Gastrocnemius medialis (tissue), 4 donors: ENCODE results near the gene APLN. TPM values are rescaled to one million over a fixed set of nuclear protein-coding genes. Genes with fewer than 3 reads are reported as not detected.

Experiments
- ATAC-seq, 2 donors: fragments of 150-250 bp; one replicate each; pipeline ENCODE4 v1.9.1; 2016
- DNase-seq, 2 donors: peaks; one replicate each; pipeline ENCODE4 v3.0.0-alpha.2; 2019
- H3K27ac ChIP-seq, 4 donors: fragments of 200-600 bp; sonication (generic); 1 replicate in 1 of 4; 2 replicates in 3 of 4; pipeline ENCODE4 v1.5.1; 2016 to 2018; ENCODE audit warnings: mild to moderate bottlenecking in 2 of 4, moderate library complexity in 1 of 4
- H3K27me3 ChIP-seq, 3 donors: fragments of 200-600 bp; sonication (generic) in 2 of 3; 1 replicate in 1 of 3; 2 replicates in 2 of 3; pipeline versions ENCODE4 v1.5.1 to v1.6.0; 2016 to 2019; ENCODE audit warnings: mild to moderate bottlenecking in 1 of 3, moderate library complexity in 1 of 3
- H3K36me3 ChIP-seq, 2 donors: fragments of 200-600 bp; sonication (generic) in 1 of 2; one replicate each; pipeline ENCODE4 v1.5.1; 2017 to 2018
- H3K4me1 ChIP-seq, 2 donors: fragments of 200-600 bp; sonication (generic) in 1 of 2; one replicate each; pipeline ENCODE4 v1.5.1; 2016 to 2017; ENCODE audit warnings: mild to moderate bottlenecking in 2 of 2
- H3K4me3 ChIP-seq, 4 donors: fragments of 200-600 bp; sonication (generic) in 3 of 4; 1 replicate in 1 of 4; 2 replicates in 3 of 4; pipeline ENCODE4 v1.5.1; 2016 to 2019; ENCODE audit warnings: mild to moderate bottlenecking in 2 of 4
- H3K9me3 ChIP-seq, 3 donors: fragments of 200-600 bp; sonication (generic) in 2 of 3; 1 replicate in 1 of 3; 2 replicates in 2 of 3; pipeline ENCODE4 v1.5.1; 2016 to 2019
- CTCF ChIP-seq, 5 experiments: fragments of 450-650 bp in 3 of 5; fragments of 200-600 bp in 2 of 5; sonication (generic) in 2 of 5; IDR thresholded peaks in 4 of 5; conservative IDR thresholded peaks in 1 of 5; 1 replicate in 4 of 5; 2 replicates in 1 of 5; pipeline ENCODE4 v1.5.1; 2016 to 2019; ENCODE audit warnings: antibody characterized with exemption in 5 of 5, mild to moderate bottlenecking in 3 of 5, moderate library complexity in 3 of 5
- POLR2A ChIP-seq, 2 donors: fragments of 450-650 bp; IDR thresholded peaks; one replicate each; pipeline ENCODE4 v1.6.1; 2017; ENCODE audit warnings: antibody characterized with exemption in 2 of 2, mild to moderate bottlenecking in 2 of 2, moderate library complexity in 2 of 2
- in situ Hi-C, 4 donors: fragments of 200-750 bp; cut with MboI; loops; one replicate each; pipeline versions ENCODE4 v1.15.0 to v1.8.0; 2017; ENCODE audit warnings: low sequenced_read_pairs in 4 of 4
- intact Hi-C: fragments of 100-400 bp; cut with DNase I; formaldehyde crosslinking; loops from one replicate; pipeline ENCODE4 v1.15.1; 2023; ENCODE audit warnings: low total_unique reads
- total RNA-seq, 4 donors: library from RNA; depleted of rRNA; stranded (reverse); fragments of >200 nt; gene quantifications; one replicate each; pipeline versions ENCODE4 v1.1.0 to v1.2.3, GENCODE V29; 2016

APLN gene
- total RNA-seq, 4 donors from 2014 or later, result not detected

GRCh38 chrX:129650821-129651510 lies 3.8 kb downstream of the APLN start:
- H3K9me3 ChIP-seq, result no peaks in the 10 kb centered on the region
- no peak for TF ChIP-seq POLR2A (IDR thresholded peaks at IDR 0.05)
- TF ChIP-seq CTCF (IDR thresholded peaks at IDR 0.05 in 4 of 5, conservative IDR thresholded peaks at IDR 0.05 in 1 of 5), result no peak
- H3K27me3 ChIP-seq, result no peaks in the 10 kb centered on the region
- no peak overlapping the region for H3K27ac ChIP-seq
- intact Hi-C loops, result loop anchor here (5.0 to 10.0 kb wide), 2 partner anchors 44 to 194 kb away; partner anchors contain the start of gene ZDHHC9
- H3K4me1 ChIP-seq, result peaks cover 0 to 9% of the 10 kb centered on the region in 2 donors
- in situ Hi-C loops, result no loop called here
- no peak for ATAC-seq
- no peak for DNase-seq
- no peak overlapping the region for H3K4me3 ChIP-seq
- no peaks in the 10 kb centered on the region for H3K36me3 ChIP-seq

GRCh38 chrX:129650183-129650689 lies 4.5 kb downstream of the APLN start:
- TF ChIP-seq CTCF (IDR thresholded peaks at IDR 0.05 in 4 of 5, conservative IDR thresholded peaks at IDR 0.05 in 1 of 5) (no peak), POLR2A (IDR thresholded peaks at IDR 0.05) (no peak)
- Histone ChIP-seq H3K9me3 (no peaks in the 10 kb centered on the region), H3K36me3 (no peaks in the 10 kb centered on the region), H3K4me3 (no peak overlapping the region), H3K27me3 (no peaks in the 10 kb centered on the region), H3K4me1 (peaks cover 0 to 9% of the 10 kb centered on the region in 2 donors), H3K27ac (no peak overlapping the region)
- DNase-seq (no peak), ATAC-seq (no peak)
- in situ Hi-C loops, result no loop called here
- intact Hi-C loops, result loop anchor here (5.0 to 10.0 kb wide), 2 partner anchors 43 to 195 kb away; partner anchors contain the start of gene ZDHHC9

- H3K4me1 ChIP-seq, result peaks cover 0 to 5% of the 10 kb centered on the region in 2 donors
- H3K4me3 ChIP-seq, result no peak overlapping the region
- no peak for TF ChIP-seq POLR2A (IDR thresholded peaks at IDR 0.05)
- no peak for TF ChIP-seq CTCF (IDR thresholded peaks at IDR 0.05 in 4 of 5, conservative IDR thresholded peaks at IDR 0.05 in 1 of 5)
- in situ Hi-C loops, result loop anchor here in 1 of 4 donors (25.0 kb wide), 1 partner anchor 188 kb away; the partner anchor contains the start of gene ZDHHC9
- no peak for ATAC-seq
- no peaks in the 10 kb centered on the region for H3K9me3 ChIP-seq
- intact Hi-C loops, result loop anchor here (5.0 to 10.0 kb wide), 2 partner anchors 42 to 195 kb away; partner anchors contain the start of gene ZDHHC9
- no peak overlapping the region for H3K27ac ChIP-seq
- DNase-seq, result no peak
- no peaks in the 10 kb centered on the region for H3K27me3 ChIP-seq
- no peaks in the 10 kb centered on the region for H3K36me3 ChIP-seq
Observed at GRCh38 chrX:129649268-129650182, 5.2 kb downstream of the APLN start.

GRCh38 chrX:129648514-129649267 lies 6.1 kb downstream of the APLN start:
- Histone ChIP-seq H3K4me3 (no peak overlapping the region), H3K36me3 (no peaks in the 10 kb centered on the region), H3K4me1 (no peaks in the 10 kb centered on the region), H3K27me3 (no peaks in the 10 kb centered on the region), H3K9me3 (no peaks in the 10 kb centered on the region), H3K27ac (no peak overlapping the region)
- intact Hi-C loops, result no loop called here
- TF ChIP-seq POLR2A (IDR thresholded peaks at IDR 0.05) (no peak), CTCF (IDR thresholded peaks at IDR 0.05 in 4 of 5, conservative IDR thresholded peaks at IDR 0.05 in 1 of 5) (no peak)
- in situ Hi-C loops, result loop anchor here in 1 of 4 donors (25.0 kb wide), 1 partner anchor 189 kb away; the partner anchor contains the start of gene ZDHHC9
- DNase-seq (no peak), ATAC-seq (no peak)
